OCI-LY3 (cell line): ENCODE results near the gene TANC1.

ENCODE experiments used
- H2AFZ ChIP-seq: fragments of 200-600, 300-600 bp; shearing (Covaris generic); 2 replicates; pipeline ENCODE4 v1.6.0; 2014; ENCODE audit warnings: antibody characterized with exemption, low read depth, low read length
- H3K27ac ChIP-seq: fragments of 200-600, 300-600 bp; sonication (generic); 2 replicates; pipeline ENCODE4 v1.5.1; 2014; ENCODE audit warnings: mild to moderate bottlenecking, low read length, moderate library complexity, mixed read lengths
- H3K27me3 ChIP-seq: fragments of 200-600, 300-600 bp; sonication (generic); 2 replicates; pipeline ENCODE4 v1.6.1; 2014; ENCODE audit warnings: low read depth, low read length, mixed read lengths
- H3K36me3 ChIP-seq: fragments of 200-600, 300-600 bp; sonication (generic); replicated peaks from 2 replicates; pipeline ENCODE3; 2014; ENCODE audit warnings: low read depth, low read length, mixed read lengths
- H3K4me1 ChIP-seq: fragments of 300-600, 200-600 bp; sonication (generic); 2 replicates; pipeline ENCODE4 v1.6.1; 2014; ENCODE audit warnings: low read length, mixed read lengths
- H3K4me2 ChIP-seq: fragments of 200-600, 300-600 bp; sonication (generic); 2 replicates; pipeline ENCODE4 v1.6.1; 2014; ENCODE audit warnings: low read length, mixed read lengths
- H3K4me3 ChIP-seq: fragments of 300-600, 200-600 bp; sonication (generic); 2 replicates; pipeline ENCODE4 v1.5.1; 2014; ENCODE audit warnings: antibody characterized with exemption, mild to moderate bottlenecking, low read length, moderate library complexity
- H3K79me2 ChIP-seq: fragments of 300-600, 200-600 bp; shearing (Covaris generic); 2 replicates; pipeline ENCODE4 v1.6.1; 2014; ENCODE audit warnings: mild to moderate bottlenecking, low read length, mixed read lengths
- H3K9ac ChIP-seq: fragments of 300-600, 200-600 bp; shearing (Covaris generic); 2 replicates; pipeline ENCODE4 v1.6.0; 2014; ENCODE audit warnings: mild to moderate bottlenecking, low read length, moderate library complexity
- H3K9me3 ChIP-seq: fragments of 200-600, 300-600 bp; shearing (Covaris generic); 2 replicates; pipeline ENCODE4 v1.6.1; 2014; ENCODE audit warnings: low read length, mixed read lengths; ENCODE audit not compliant: insufficient read depth
- H4K20me1 ChIP-seq: fragments of 200-600, 300-600 bp; sonication (generic); 2 replicates; pipeline ENCODE4 v1.6.1; 2016; ENCODE audit warnings: low read length, mixed read lengths; ENCODE audit not compliant: insufficient read depth
- EZH2phosphoT487 ChIP-seq: fragments of 200-600 bp; shearing (Covaris generic); IDR thresholded peaks from 2 replicates; pipeline ENCODE4 v1.6.1; 2018; ENCODE audit warnings: antibody characterized with exemption, mixed run types, low read depth
- TF ChIP-seq, protein P1 (sequence below): fragments of 200-600, 300-600 bp; sonication (generic); IDR thresholded peaks from 2 replicates; pipeline ENCODE4 v1.5.1; 2014; ENCODE audit warnings: antibody characterized with exemption, low read length, low read depth

Gene TANC1

GRCh38 chr2:159270744-159271379 lies 302.4 kb downstream of the TANC1 start:
- H3K79me2 ChIP-seq, result no peaks in the 10 kb centered on the region
- no peak for TF ChIP-seq EZH2phosphoT487
- TF ChIP-seq, protein P1, sequence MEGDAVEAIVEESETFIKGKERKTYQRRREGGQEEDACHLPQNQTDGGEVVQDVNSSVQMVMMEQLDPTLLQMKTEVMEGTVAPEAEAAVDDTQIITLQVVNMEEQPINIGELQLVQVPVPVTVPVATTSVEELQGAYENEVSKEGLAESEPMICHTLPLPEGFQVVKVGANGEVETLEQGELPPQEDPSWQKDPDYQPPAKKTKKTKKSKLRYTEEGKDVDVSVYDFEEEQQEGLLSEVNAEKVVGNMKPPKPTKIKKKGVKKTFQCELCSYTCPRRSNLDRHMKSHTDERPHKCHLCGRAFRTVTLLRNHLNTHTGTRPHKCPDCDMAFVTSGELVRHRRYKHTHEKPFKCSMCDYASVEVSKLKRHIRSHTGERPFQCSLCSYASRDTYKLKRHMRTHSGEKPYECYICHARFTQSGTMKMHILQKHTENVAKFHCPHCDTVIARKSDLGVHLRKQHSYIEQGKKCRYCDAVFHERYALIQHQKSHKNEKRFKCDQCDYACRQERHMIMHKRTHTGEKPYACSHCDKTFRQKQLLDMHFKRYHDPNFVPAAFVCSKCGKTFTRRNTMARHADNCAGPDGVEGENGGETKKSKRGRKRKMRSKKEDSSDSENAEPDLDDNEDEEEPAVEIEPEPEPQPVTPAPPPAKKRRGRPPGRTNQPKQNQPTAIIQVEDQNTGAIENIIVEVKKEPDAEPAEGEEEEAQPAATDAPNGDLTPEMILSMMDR, result no peak
- no peaks in the 10 kb centered on the region for H3K27me3 ChIP-seq

DNA sequence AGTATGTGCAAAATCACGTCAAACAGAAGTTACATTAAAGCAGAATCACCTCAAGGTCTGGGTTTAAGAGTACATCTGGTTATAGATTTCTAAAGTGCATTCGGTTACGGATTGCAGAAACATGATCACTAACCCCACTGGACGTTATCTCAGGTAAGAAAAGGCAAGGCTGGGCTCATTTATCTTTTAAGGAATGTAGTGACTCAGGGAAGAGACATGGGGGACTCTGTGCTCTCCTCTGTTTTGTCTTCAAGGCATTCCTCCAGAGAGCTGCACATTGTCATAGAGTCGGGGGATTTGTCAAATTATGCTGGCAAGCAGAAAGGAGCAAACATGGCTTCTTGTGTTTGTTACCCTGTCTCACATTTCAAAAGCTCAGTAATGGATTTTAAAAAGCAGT lies 303.7 kb downstream of the TANC1 start:
- no peak overlapping the region for H3K4me2 ChIP-seq
- no peak for TF ChIP-seq EZH2phosphoT487
- TF ChIP-seq, protein P1, result no peak
- no peaks in the 10 kb centered on the region for H3K27me3 ChIP-seq
- H3K79me2 ChIP-seq, result no peaks in the 10 kb centered on the region
- no peak overlapping the region for H3K27ac ChIP-seq
- H4K20me1 ChIP-seq, result no peaks in the 10 kb centered on the region
- no peaks in the 10 kb centered on the region for H3K9me3 ChIP-seq
- H3K36me3 ChIP-seq, result peaks cover 3% of the 10 kb centered on the region
- no peak overlapping the region for H2AFZ ChIP-seq
- H3K9ac ChIP-seq, result no peak overlapping the region
- no peaks in the 10 kb centered on the region for H3K4me1 ChIP-seq
- no peak overlapping the region for H3K4me3 ChIP-seq

More at GRCh38 chr2:159270744-159271379, 302.4 kb downstream of the TANC1 start:
- Histone ChIP-seq H3K4me3 (no peak overlapping the region), H3K27ac (no peak overlapping the region), H3K9me3 (no peaks in the 10 kb centered on the region), H3K4me2 (no peak overlapping the region), H3K36me3 (peaks cover 3% of the 10 kb centered on the region), H2AFZ (no peak overlapping the region), H4K20me1 (no peaks in the 10 kb centered on the region), H3K4me1 (no peaks in the 10 kb centered on the region), H3K9ac (no peak overlapping the region)

DNA sequence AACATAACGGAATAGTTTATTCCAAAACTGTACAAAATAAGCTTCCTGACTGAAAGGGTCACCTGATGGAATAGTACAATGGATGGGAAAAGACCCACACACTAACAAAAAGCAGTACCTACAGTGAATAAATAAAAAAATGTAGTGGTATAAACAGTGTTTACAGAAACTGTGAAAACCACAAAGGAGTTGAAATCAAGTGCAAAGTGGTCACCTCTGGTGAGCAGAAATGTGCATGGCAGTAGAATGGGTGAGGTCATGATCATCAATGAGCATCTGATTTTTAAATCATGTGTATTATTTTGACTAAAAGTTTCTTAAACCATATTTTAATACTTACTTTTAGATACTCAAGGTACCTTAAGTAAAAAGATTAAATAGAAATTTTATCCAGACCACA lies 306.7 kb downstream of the TANC1 start:
- Histone ChIP-seq H3K36me3 (peaks cover 3% of the 10 kb centered on the region), H3K4me1 (no peaks in the 10 kb centered on the region), H4K20me1 (no peaks in the 10 kb centered on the region), H3K9ac (no peak overlapping the region), H2AFZ (no peak overlapping the region), H3K4me3 (no peak overlapping the region), H3K79me2 (no peaks in the 10 kb centered on the region), H3K4me2 (no peak overlapping the region), H3K27ac (no peak overlapping the region), H3K27me3 (no peaks in the 10 kb centered on the region), H3K9me3 (no peaks in the 10 kb centered on the region)
- TF ChIP-seq, protein P1, result no peak
- TF ChIP-seq EZH2phosphoT487, result no peak

DNA sequence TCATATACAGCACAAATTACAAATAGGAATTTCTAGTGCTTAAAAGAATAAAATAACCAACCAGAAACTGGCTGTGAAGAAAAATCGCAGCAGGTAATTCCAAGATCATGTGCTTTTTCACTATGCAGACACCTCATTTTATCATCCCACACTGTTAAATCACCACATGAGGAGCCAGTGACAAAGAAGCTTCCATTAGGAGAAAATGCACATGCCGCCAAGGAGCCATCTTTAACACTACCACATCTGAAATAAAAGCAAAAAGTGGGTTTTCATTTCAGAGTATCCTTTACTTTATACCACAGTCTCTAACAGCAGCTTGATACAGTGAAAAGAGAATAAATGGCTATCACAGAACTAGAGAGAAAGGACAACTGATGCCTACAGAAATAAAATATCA lies 311.3 kb downstream of the TANC1 start:
- Histone ChIP-seq H4K20me1 (no peaks in the 10 kb centered on the region), H3K9ac (no peak overlapping the region), H2AFZ (no peak overlapping the region), H3K79me2 (no peaks in the 10 kb centered on the region), H3K27me3 (no peaks in the 10 kb centered on the region), H3K4me3 (no peak overlapping the region), H3K27ac (no peak overlapping the region), H3K4me1 (no peaks in the 10 kb centered on the region), H3K4me2 (no peak overlapping the region), H3K9me3 (no peaks in the 10 kb centered on the region), H3K36me3 (no peaks in the 10 kb centered on the region)
- TF ChIP-seq, protein P1, result no peak
- no peak for TF ChIP-seq EZH2phosphoT487
